Activated naive CD4-positive, alpha-beta T cell treated with anti-CD3 and anti-CD28 coated beads, Interleukin-2, amount 50 U/mL, for 24 hours (primary cell): ENCODE measurements around the gene RGS12.

Source experiments
- H3K27ac Mint-ChIP-seq: one replicate; pipeline ENCODE4 v1.8.0; 2021; ENCODE audit warnings: mild to moderate bottlenecking, mixed read lengths
- H3K27me3 Mint-ChIP-seq: one replicate; pipeline ENCODE4 v1.8.0; 2021; ENCODE audit warnings: mixed read lengths
- H3K36me3 Mint-ChIP-seq: one replicate; pipeline ENCODE4 v1.8.0; 2021; ENCODE audit warnings: mixed read lengths
- H3K4me1 Mint-ChIP-seq: one replicate; pipeline ENCODE4 v1.8.0; 2021; ENCODE audit warnings: mixed read lengths
- H3K4me3 Mint-ChIP-seq: one replicate; pipeline ENCODE4 v1.8.0; 2021; ENCODE audit warnings: mild to moderate bottlenecking, mixed read lengths
- H3K9me3 Mint-ChIP-seq: one replicate; pipeline ENCODE4 v1.8.0; 2021; ENCODE audit warnings: mixed read lengths

The RGS12 gene

GRCh38 chr4:3285558-3286334, 7.1 kb upstream of the RGS12 start:
- H3K4me3 Mint-ChIP-seq = no peak overlapping the region
- peaks cover 6% of the 10 kb centered on the region for H3K27me3 Mint-ChIP-seq
- H3K9me3 Mint-ChIP-seq = no peaks in the 10 kb centered on the region
- no peak overlapping the region for H3K27ac Mint-ChIP-seq
- H3K36me3 Mint-ChIP-seq = peaks cover 2% of the 10 kb centered on the region
- H3K4me1 Mint-ChIP-seq = no peaks in the 10 kb centered on the region

DNA sequence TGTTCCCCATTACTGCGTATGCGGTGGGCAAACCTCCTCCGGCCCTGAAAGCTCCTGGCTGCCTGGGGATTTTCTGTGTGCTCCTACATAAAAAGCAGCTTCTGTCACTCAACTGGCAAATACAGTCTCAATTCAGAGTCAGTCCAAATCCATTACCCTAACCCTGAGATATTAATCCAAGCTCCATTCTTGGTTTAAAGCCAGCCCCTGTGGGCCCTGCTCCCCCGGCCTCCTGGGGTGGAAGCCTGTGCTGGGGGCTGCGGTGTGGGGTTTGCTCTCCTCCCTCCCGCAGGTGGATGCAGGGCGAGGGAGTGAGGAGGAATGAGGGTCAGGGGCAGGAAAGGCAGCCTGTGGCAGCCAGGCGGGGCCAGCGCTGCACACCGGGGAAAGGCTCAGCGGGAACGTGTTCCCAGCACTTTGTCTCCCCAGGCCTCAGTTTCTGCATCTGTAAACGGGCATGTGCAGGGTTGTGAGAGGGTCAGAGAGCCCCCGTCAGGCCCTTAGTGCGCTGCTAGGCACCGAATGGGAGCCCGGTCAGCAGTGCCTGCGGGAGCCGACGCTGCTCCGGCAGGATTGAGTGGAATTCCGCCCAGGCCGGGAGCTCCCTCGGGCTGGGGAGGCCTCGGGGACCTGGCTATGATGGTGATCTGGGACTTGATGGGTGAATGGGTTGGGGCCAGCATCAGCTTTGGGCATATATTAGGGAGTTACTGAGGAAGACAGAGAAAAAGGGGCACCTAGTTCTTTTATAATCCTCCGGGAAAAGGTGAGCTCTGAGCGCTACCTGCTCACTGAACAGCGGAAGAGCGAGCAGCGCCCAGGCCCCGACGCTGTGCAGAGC, 6.3 kb upstream of the RGS12 start:
- Mint-ChIP-seq H3K4me1 (peaks cover 3% of the 10 kb centered on the region), H3K4me3 (no peak overlapping the region), H3K36me3 (peaks cover 2% of the 10 kb centered on the region), H3K27me3 (peaks cover 6% of the 10 kb centered on the region), H3K27ac (no peak overlapping the region), H3K9me3 (no peaks in the 10 kb centered on the region)

DNA sequence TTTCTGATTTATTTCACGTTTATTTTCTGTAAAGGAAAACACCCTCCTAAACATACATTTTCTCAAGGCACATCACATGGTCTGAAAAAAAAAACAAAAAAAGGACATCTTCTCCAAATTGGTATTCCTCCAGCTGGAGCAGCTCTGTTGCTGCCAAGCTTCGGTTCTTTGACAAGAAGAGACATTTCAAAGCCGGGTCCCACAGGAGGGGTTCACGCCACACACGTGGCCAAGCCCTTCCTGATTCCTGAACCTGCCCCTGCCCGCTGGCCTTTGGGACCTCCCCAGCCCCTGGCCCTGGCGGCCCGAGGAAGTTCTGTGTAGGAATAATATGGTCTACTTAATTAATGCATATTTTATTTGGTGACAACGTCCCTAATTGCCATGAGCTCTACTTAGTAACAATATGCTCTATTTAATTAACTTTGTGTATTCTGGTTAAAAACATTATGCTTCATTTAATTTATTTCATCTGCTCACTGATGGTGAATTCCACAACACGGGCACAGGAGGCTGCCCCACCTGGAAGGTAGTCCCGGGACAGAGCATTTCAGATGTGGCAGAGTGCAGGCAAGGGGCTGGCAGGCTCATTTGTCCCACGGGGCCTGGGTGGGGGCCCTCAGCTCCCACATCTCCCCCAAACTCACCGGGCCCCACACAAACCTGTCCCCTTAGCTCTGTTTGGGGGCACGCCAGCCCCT, 5.4 kb upstream of the RGS12 start:
- no peaks in the 10 kb centered on the region for H3K9me3 Mint-ChIP-seq
- H3K27me3 Mint-ChIP-seq = peaks cover 6% of the 10 kb centered on the region
- H3K27ac Mint-ChIP-seq = no peak overlapping the region
- H3K36me3 Mint-ChIP-seq = no peaks in the 10 kb centered on the region
- H3K4me1 Mint-ChIP-seq = peaks cover 6% of the 10 kb centered on the region
- H3K4me3 Mint-ChIP-seq = no peak overlapping the region

DNA sequence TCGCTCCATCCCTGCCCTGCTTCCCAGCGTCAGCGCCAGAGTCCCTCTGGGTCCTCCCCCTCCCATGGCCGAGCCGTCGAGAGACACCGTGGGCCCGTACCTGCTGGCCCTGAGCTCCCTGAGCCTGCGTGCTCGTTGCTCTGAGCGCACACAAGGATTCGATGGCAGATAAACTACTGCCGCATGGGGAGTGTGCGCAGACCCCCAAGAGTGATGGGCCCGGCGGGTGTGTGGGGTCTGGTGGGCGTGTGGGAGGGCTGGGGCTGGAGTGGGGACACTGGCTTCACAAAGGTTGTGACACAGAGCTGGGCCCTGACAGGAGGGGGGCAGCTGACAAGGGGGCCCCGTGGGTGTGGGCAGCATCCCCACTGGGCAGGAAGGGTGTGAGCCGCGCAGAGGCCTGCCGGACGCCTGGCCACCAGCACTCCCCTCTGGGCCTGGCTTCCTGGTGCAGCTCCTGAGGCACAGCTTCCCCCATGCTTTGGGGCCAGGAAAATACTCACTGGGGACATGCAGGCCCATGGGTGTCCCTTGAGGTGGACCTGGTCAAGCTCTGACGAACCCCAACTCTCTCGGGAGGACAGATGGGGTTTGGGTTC, 4.8 kb upstream of the RGS12 start:
- Mint-ChIP-seq H3K4me1 (peaks cover 6% of the 10 kb centered on the region), H3K36me3 (no peaks in the 10 kb centered on the region), H3K4me3 (no peak overlapping the region), H3K27ac (no peak overlapping the region), H3K9me3 (no peaks in the 10 kb centered on the region), H3K27me3 (peaks cover 6% of the 10 kb centered on the region)

DNA sequence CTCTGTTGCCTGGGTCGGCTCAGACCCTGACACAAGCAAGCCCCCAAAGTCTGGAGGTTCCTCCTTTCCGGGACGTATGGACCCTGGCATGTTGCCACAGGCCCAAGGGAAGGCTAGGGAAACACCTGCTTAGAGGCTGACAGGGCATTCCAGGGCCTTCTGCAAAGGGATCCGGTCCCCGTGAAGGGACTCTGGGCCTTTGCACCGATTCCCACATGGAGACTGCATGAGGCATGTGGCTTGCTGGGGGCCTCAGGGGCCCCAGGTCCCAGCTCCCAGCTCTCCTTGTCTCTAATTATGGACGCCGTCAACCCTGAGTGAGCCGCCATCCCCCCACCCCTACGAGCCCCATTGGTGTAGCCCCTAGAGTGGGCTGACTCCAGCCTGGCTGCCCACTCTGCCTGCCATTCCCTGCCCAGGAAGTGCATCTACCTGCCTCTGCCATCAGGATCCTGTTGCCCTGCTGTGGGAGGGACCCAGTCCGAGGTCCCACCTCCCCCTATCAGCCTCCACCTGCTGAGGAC, 4.2 kb upstream of the RGS12 start:
- Mint-ChIP-seq H3K27ac (no peak overlapping the region), H3K27me3 (peaks cover 6% of the 10 kb centered on the region), H3K36me3 (no peaks in the 10 kb centered on the region), H3K4me1 (peaks cover 10% of the 10 kb centered on the region), H3K9me3 (no peaks in the 10 kb centered on the region), H3K4me3 (no peak overlapping the region)

- H3K9me3 Mint-ChIP-seq = no peaks in the 10 kb centered on the region
- no peak overlapping the region for H3K27ac Mint-ChIP-seq
- H3K27me3 Mint-ChIP-seq = peaks cover 4% of the 10 kb centered on the region
- peaks cover 18% of the 10 kb centered on the region for H3K4me1 Mint-ChIP-seq
- peak overlapping the region; percentile 7 for H3K4me3 Mint-ChIP-seq
- no peaks in the 10 kb centered on the region for H3K36me3 Mint-ChIP-seq
Measured at GRCh38 chr4:3290476-3290875, 2.3 kb upstream of the RGS12 start.

DNA sequence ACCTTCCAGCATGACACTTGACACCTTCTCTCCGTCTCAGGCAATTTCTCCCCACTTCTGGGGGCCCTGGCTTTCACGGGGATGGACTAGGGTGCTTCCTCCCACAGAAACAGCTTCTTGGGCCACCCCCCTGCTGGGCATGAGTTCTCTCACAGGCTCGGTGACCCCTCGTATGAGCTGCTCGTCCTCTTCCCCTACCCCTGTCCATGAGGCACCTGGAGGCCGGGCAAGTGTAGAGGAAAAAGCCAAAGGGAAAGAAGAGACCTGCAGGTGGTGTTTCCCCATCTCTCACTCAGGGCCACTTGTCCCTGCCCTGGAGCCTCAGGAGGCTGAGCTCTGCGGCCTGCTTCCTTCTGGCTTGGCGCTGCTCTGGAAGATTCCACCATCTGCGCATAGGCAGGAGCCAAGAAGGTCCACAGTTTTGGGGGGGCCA, 1.9 kb upstream of the RGS12 start:
- Mint-ChIP-seq H3K9me3 (no peaks in the 10 kb centered on the region), H3K27ac (no peak overlapping the region), H3K36me3 (no peaks in the 10 kb centered on the region), H3K4me3 (peak overlapping the region; percentile 7), H3K27me3 (peaks cover 4% of the 10 kb centered on the region), H3K4me1 (peaks cover 18% of the 10 kb centered on the region)

- H3K27ac Mint-ChIP-seq = peak overlapping the region; percentile 42
- H3K9me3 Mint-ChIP-seq = no peaks in the 10 kb centered on the region
- H3K27me3 Mint-ChIP-seq = peaks cover 4% of the 10 kb centered on the region
- peak overlapping the region; percentile 90 for H3K4me3 Mint-ChIP-seq
- peaks cover 18% of the 10 kb centered on the region for H3K4me1 Mint-ChIP-seq
- no peaks in the 10 kb centered on the region for H3K36me3 Mint-ChIP-seq
Measured at GRCh38 chr4:3291411-3291968, 1.3 kb upstream of the RGS12 start.

- Mint-ChIP-seq H3K27ac (peak overlapping the region; percentile 42), H3K27me3 (no peaks in the 10 kb centered on the region), H3K36me3 (no peaks in the 10 kb centered on the region), H3K4me3 (peak overlapping the region; percentile 90), H3K4me1 (peaks cover 18% of the 10 kb centered on the region), H3K9me3 (no peaks in the 10 kb centered on the region)
Measured at GRCh38 chr4:3291969-3292570, 751 bp upstream of the RGS12 start.

- Mint-ChIP-seq H3K27ac (no peak overlapping the region), H3K9me3 (no peaks in the 10 kb centered on the region), H3K4me3 (peak overlapping the region; percentile 58), H3K4me1 (peaks cover 25% of the 10 kb centered on the region), H3K36me3 (peaks cover 1% of the 10 kb centered on the region), H3K27me3 (no peaks in the 10 kb centered on the region)
Measured at GRCh38 chr4:3293401-3294391, 875 bp downstream of the RGS12 start.

DNA sequence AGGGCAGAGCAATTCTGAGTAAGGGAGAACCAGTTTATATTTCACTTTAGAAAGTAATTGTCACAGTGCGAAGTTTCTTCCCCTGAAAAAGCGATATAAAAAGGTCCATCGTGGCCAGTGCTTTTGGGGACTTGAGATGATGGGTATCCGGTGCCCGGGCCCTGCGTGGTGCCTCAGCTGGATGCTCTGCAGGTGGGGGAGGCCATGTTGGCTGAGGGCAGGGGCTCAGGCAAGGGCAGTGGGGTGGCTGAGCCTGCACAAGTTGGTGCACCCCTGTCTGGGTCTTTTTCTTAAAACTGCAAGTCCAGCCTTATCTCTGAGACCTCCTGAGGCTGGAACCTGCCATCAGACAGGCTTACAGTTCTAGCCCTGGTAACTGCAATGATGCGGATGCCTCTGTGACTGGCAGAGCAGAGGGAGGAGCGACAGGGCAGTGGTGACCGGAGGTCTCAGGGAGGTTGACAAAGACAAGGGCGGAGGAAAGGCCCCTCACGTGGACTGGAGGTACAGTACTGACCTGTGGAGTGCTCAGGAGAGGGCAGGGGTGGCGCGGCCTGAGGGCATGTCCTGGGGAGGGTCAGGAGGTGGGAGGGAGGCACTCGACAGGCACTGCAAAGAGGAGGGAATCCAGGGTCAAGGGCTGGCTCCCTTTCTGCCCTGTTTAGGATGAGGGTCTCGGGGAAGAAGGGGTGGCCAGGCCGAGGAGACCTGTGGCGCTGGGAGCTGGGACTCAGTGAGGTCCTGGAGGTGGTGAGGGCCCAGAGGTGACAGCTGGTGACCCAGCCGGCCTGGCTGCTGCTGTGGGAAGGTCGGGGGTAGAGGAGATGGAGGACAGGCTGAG, 1.8 kb downstream of the RGS12 start:
- H3K4me3 Mint-ChIP-seq = no peak overlapping the region
- no peaks in the 10 kb centered on the region for H3K9me3 Mint-ChIP-seq
- peaks cover 1% of the 10 kb centered on the region for H3K36me3 Mint-ChIP-seq
- no peaks in the 10 kb centered on the region for H3K27me3 Mint-ChIP-seq
- H3K27ac Mint-ChIP-seq = no peak overlapping the region
- H3K4me1 Mint-ChIP-seq = peaks cover 34% of the 10 kb centered on the region

DNA sequence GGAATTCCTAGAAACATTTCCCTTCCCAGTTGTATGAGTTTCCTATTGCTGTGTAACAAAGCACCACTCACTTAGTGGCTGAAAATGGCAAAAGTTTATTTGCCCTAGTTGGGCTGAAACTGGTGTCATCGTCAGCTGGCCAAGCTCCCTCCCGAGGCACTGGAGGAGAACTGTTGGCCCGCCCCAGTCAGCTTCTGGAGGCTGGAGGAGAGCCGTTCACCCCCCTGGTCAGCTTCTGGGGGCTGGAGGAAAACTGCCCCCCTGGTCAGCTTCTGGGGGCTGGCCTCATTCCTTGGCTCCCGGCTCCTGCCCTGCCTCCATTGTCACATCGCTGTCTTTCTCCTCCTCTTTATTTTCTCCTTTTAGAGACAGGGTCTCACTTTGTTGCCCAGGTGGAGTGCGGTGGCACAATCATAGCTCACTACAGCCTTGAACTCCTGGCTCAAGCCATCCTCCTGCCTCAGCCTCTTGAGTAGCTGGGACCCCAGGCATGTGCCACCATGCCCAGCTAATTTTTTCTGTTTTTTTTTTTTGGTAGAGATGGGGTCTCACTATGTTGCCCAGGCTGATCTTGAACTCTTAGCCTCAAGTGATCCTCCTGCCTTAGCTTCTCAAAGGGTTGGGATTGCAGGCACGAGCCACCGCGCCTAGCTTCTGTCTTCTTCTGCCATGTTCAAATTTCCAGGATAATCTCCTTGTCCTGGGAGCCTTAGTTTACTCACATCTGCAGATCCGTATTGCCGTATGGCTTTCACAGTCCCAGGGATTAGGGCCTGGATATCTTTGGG, 3.2 kb downstream of the RGS12 start:
- Mint-ChIP-seq H3K27ac (no peak overlapping the region), H3K36me3 (peaks cover 1% of the 10 kb centered on the region), H3K4me1 (peaks cover 43% of the 10 kb centered on the region), H3K4me3 (no peak overlapping the region), H3K27me3 (no peaks in the 10 kb centered on the region), H3K9me3 (no peaks in the 10 kb centered on the region)
